GM21447 (cell line): ENCODE measurements around the gene PITX2.

Experiments
- ATAC-seq: cut with Tn5 transposase; IDR thresholded peaks from one replicate; pipeline ENCODE4 v1.9.1; 2021; ENCODE audit not compliant: unreplicated experiment

Gene PITX2

DNA sequence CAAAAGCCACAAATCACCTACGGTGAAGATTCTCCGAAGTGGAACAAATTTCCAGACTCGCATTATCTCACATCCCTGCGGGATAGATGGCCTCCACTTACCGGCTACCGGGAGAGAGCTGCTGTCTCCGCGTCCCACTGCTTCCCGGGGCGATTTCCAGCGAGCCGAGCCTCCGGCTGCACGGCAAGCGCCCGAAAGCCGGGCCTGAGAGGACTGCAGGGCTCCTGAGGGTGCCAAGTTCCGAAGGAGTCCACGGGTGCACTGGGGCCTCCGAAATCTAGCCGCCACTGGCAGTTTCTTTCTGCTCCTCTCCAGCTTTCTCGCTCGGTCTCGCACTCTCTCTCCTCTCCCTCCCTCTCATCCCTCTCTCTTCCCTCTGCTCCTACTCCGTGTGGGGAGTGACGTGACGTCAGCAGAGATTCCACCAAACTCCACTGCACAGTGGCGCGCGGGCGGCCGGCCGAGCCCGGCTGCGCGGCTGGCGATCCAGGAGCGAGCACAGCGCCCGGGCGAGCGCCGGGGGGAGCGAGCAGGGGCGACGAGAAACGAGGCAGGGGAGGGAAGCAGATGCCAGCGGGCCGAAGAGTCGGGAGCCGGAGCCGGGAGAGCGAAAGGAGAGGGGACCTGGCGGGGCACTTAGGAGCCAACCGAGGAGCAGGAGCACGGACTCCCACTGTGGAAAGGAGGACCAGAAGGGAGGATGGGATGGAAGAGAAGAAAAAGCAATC is 14.0 kb upstream of the PITX2 start:
- no peak for ATAC-seq

DNA sequence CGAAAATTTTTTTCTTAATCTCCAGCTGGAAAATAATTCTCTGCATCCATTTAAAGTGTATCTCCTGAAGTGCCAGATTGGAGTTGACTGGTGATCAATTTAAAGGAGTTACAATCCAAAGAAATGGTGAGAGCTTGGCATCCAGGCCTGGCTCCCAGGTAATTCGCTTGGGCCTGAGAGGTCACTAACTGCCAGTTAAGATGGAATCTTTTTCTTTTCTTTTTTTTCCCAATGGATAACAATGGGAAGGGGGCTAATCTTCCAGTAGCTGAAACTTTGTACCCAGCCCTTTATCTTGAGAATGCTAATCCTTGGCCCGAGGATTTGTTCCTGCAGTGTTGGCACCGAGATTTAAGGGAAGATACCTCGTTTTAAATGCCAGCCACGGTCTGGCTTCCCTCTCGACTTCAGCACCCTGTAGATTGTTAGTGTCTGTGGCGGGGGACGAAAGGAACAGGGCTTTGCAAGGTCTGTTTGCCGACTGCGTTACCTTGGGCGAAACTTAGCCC is 13.3 kb upstream of the PITX2 start:
- no peak for ATAC-seq

DNA sequence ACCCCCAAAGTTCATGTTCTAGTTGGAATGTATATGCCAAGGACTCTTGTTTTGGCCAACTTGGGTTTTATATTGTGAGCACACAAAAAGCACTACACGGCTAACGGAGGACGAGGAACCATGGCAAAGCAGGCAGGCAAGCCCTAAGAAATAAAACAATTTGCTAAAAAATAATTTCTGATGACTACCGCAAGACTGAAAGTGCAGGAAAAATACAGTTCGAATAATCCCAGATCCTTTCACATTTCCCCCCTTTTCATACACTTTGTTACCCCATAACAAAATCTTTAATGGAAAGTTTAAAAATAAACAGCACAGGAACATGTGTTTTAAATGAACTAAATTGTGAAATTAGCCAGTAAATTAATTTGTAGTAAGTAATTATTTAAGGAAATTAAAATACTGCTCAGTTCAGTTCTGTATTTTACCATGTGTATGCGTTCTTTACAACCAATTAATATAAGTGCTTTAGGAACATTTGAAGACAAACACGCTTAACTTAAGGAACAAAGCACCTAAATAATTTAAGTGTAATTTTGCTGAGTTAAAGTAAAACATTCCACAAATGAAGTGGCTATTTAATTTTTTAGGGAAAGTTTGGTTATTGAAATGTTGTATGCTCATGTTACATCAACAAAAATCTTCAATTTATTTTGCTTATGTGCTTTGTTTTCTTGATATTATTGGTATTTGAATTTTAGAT is 12.4 kb upstream of the PITX2 start:
- ATAC-seq, result no peak

DNA sequence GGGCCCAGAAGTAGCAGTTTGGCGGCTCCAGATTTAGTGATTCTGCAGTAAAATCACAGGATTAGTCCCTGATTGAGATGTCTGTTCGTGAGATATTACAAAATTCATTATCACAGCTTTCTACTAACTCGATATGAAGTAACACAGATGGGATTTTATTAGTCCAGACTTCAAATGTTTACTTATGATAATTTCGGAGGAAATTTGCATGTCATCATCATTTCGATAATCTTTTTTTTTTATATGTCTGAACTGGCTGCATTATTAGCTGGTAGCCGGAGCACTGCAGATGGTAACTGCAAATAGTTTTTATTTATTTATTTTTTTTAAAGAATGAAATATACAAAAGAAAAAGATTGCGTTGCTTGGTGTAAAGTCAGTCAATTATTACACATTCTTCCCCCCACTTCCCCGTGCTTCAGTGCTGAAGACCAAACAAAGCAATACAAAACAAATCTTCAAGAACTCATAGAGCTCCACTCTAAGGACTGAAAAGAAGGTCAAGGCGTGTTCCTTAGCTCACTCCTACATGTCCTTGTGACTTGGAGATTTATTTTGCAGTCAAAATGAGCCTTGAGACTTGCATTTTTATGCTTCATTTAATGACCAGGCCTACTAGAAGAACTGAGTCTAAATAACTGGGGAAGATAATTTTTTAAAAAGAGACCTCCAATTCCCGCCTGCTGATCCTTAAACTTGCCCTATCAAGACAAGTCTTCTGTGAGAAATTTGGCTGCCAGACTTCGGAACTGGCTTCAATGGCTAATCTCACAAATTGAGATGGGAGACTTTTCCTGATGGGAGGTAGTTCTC is 11.7 kb upstream of the PITX2 start:
- no peak for ATAC-seq

DNA sequence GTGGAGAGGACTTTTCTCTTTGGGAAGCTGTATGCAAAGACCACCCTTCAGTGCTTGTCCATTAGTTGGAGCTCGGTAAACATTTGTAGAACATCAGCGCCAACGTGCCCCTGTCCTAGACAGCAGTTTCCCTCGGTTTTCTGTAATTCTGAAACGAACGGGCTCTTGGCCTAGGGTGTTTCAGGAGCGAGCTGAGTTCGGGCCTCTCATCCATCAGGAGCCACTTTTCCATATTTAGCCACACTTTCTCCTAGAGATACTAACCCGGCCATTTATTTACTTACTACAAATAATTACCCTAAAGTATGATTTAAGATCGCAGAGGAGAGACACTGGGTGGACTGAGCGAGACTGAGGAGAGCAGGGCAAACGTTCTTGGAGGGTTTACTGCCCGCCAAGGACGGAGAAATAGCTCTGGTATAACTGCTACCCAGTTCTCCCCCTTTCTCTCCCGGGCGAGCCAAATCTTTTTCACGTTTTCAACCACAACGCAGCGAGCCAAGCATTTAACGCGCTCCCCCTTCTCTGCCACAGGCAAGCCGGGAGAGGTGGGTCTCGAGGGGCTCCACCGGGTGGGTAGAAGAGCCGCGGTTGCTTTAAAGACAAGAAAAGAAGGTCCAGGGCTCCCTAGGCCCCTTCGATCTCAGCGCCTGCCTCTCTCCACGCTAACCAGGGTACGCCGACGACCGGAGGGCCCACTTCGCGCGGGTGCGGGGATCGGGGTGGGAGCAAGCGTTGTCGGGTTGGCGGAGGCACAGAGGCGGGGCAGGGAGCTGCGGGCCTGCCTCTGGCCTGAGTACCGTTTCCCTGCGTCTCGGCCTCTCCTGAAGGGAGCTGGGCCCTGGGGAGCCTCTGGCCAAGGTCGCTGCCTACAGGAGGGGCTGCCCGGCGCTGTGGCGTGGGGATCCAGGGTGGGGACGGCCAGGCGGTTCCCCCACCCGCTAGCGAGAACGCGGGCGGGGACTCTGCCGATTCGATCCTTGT is 10.8 kb upstream of the PITX2 start:
- ATAC-seq, result no peak

DNA sequence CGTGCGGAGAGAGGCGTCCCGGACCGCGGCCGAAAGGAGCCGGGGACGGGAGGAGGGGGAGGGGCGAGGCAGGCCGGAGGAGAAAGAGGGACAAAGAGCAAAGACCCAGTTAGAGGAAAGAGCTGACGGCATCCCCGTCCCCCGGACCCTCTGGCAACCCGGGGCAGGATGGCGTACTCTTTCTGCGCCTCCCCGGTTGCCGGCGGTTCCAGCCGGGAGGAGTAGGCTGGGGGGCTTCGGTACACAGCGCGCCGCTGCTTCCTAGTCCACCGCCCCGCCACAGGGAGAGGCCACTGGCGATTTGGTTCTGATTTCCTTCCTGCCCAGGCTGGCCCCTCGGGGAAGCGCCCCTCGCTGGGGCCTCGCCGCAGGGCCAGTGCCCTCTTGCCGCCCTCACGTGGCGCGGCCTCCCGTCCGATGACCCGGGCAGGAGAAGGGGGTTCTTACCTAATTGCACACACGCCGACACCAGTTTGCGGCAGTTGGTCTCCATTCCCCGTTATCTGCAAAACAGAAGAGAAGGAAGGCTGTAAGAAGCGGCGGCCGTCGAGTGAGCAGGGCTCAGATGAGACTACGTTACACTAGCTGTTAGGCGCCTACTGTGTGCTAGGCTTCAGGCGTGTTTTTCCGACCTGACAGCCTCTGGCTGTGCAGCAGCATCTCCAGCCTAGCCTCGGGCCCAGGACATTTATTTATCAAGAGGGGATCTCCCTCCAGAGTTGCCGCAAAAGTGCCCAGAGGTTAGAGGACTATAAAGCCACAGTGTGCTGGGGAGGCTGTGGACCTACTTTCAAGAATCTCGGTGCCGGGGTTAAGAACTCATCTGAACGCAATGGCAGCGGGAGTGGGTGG is 9.9 kb upstream of the PITX2 start:
- no peak for ATAC-seq

DNA sequence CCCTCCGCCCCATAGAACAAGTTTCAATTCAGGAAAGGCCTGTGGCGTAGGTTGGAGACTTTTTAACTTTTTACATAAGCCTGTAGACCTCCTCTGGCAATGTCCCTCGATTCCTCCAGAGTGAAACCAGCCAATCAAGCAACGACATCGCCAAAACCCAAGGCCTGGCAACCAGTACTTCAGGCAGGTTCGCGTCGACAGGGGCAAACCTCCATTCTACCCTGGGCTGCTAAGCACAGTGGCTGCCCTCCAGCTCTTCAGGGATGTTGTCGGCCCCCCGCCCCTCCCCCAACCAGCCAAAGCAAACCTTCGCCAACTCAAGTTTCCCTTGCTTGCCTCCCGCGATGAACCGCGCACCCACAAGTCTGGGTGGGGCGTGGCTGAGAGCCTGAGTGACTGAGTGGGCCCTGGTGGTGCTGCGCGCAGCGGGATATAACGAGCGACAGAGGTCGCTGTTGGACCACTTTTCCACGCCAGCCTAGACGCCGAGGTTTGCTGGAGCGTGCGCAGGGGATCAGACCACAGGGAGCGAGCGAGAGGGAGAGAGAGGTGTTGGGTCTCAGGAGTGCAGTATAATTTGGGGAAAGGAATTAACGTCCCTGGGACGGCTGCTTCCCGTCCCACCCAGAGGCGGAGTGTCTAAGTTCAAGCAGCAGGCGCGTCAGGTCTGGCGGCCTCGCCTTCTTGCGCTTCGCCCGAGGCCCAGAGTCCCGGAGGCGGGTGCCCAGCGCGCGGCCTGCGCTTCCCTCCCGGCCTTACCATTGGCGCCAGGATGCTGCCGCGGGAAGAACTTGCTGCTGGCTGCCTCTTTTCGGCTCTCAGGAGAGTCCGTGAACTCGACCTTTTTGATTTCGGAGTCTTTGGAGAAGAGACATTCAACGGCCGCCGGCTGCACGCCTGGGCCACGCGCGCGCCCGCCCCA is 9.0 kb upstream of the PITX2 start:
- ATAC-seq, result peak; percentile 96

DNA sequence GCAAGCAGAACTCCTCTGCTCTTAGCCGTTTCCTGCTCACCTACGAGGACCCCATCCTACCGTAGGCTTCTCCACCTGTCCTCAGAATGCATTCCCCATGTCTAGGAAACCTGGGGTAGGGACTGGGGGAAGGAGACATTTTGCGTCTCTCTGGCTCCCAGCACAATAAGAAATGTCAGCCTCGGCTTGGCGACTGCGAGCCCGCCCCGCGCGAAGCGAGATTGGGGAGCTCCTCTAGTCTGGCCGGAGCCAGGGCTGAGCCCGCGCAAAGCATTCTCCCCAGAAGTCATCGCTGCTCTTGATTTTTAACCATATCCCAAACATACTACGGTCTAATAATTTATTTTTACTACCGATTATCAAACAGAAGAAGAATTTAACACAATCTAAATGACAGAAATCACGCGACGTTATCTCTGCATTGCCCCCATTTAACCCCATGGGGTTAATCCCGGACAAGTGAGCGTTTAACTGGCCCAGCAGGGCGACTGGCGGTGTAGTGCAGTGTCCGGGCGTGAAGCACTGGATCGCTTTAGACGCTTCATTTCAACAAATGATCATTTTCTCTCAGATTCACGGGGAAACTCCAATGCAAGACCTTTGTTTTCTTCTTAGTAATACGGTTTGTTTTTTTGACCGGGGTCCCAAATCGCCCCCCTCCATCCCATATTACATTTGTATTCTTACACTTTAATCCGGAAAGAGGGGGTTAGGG is 8.0 kb upstream of the PITX2 start:
- no peak for ATAC-seq

DNA sequence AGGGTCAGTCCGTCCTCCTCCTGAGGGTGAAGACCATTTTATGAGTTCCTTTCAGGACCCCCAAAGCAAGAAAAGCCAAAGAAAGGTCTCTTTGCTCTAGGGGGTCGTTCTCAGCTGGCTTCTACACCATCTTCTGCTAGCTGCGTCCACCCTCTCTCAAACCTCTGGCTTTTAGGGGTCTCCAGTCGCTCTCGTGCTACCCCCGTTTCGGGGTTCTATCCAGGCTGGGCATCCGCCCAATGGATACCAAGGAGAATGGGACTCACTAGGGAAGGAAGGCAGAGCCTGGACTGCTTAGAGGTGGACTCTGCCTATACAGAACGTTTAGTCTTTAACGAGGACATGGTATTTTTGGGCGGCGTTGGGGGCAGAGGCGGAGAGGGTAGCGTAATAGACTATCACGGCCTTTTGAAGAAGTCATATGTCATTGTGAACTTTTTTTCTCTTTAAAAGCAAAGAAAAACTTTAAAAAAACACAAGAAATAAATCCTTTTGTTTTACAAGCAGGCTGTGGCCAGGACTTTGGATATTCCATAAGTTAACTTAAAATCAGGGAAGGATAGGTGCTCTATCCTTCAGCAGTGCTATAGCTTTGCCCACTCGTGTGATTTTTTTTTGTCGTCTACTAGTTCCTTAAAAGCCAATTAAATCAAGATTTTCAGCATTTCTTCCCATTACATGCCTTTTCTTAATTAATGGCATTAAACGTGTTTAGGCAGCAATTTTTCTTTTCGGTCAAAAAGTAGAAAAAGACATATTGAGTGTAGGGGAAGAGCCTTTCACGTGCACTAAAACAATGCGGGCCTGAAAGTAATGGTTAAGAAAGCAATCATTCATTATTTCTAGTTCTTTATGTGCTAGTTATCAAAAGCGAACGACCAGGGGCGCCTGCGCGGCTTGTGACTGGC is 7.2 kb upstream of the PITX2 start:
- no peak for ATAC-seq

DNA sequence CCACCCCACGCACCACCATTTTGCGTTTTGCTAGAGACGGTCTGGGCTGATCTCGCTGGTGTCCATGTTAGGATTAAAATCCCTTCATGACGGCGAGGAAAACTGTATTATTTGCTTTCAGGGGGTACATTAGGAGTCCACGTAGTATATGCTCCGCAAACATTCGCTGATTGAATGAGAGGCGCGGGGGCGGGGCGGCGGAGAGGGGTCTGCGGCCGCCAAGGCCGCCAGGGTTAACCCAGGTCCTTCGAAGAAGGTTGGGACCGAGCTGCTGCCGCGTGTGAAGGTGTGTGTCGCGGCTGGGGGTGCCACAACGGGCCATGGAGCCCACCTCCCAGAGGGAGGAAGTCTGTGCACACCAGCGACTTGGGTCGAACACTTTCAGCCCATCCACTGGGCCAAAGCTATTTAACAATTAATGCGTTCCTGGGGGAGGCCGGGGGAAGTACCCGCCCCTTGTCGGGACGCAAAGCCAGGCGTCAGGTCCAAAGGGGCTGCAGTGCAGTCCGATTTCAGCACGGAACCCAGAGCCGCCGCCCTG is 6.4 kb upstream of the PITX2 start:
- no peak for ATAC-seq

DNA sequence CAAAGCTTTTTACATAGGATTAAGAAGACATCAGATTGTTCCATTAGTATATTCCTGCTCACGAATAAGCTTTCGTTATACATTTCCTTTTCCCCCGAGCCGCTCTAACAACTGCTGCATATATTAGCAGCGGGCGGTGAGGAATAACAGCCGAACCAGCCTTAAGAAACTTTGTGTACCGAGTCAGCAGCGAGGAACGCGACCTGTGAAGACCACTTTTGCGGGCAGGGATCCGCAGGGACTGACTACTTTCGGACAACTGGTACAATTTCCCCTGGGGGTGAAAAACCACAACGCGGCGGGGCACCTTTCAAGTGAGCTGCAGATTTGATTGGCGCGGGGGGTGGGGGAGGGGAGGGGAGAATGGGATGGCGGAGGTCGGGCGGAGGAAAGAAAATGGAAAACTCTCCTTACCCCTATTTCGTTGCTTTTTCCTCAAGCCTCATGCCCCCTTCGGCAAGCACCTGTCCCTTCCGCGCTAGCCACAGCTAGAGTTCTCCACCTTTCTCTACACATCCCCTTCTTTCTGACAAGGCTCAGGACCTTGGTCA is 5.9 kb upstream of the PITX2 start:
- ATAC-seq, result no peak

DNA sequence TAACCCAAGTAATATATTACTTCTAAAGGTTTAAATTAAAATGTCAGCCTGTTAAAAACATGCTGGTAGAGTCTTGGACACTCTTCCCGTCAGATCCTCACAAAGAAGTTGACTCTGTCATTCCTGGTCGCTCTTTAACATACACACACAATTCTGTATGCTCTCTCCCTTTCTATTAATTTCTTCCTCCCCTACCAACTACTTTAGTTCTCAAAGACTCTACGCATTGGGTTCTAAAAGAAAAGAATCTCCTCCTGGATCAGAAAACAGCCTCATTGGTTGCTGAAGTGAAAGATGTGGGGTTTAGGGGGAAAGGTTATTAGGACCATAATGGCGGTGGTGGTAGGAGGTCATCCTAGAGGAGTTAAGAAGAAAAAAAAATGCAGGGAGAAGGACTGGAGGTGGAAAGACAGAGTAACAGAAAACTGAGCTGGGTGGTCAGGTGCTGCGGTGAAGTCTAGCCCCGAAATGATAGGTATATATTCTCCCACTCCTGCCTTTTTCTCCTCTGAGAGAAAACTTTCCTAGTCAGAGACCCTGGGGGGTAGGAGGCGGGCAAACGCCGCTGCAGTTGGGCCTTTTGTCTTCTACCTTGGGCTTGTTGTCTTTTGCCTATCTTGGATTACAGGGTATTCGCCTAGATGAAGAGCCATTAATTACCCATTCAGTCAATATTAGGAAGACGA is 5.2 kb upstream of the PITX2 start:
- ATAC-seq, result no peak

DNA sequence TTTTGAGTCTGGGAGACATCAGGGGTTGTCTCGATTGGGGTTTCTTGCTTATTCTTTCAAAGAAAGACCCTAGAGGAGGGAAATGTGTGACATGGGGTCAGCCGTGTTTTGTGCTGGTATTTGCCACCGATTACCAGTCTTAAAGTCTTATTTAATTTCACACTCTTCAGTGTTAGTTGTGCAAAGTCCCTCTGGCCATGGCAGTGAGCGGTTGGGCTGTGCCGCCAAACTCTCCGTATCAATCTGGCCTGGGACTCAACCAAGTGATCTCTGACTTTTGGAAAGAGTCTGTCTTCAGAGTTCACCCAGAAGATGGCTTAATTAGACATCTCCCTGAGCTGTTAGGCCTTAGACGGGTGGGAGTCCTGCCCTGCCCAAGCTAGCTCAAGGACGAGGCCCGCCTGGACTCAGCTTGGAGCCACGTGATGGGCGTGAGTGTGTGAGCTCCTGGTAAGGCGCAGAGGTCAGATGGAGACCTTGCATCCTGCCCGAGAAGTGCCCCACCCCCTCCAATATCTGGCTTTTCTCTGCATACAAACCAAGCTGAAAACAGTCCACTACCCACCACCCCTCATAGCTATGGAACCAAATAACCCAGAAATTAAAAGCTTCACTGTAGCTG is 3.8 kb upstream of the PITX2 start:
- ATAC-seq, result no peak

DNA sequence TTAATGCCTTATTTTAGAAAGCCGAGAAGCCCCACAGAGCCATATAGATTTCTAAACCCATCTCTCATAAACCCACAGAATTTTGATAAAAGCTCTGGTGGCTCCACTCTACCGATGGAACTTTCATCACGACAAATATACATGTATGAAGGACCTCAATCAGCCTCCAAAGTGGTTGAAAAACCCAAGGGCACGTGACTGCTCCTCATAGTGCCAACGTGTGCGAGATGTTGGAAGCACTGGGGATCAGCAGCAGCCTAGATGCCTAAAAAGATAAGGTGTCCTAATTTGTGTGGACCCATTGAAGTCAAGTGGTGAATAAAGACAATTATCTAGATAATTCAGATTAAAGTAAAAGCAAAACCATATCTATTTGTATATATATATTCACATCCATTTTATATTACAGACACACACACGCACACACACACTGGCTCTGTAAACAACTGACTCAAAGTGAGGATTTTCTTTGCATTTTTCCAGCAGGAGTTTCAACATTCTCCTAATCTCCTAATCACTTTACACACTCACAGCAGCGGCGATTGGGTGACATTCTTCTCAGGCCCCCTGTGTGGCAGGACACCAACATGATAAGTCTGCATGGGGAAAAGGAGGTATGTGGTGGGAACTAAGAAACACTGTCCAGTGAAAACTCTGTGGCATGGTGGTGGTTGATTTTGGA is 2.8 kb upstream of the PITX2 start:
- no peak for ATAC-seq
